K562 (cell line): ENCODE data around the gene RANGAP1. TPM values are rescaled to one million over a fixed set of nuclear protein-coding genes. Genes with fewer than 3 reads are reported as not detected.

Source experiments
- CCNT2 ChIP-seq: IDR thresholded peaks from 2 replicates; pipeline ENCODE4 v1.6.1; 2011; ENCODE audit warnings: borderline replicate concordance, low read depth, mild to moderate bottlenecking, moderate library complexity, mixed read lengths, low read length; ENCODE audit not compliant: insufficient read length; ENCODE audit errors: extremely low read depth
- CREB1 ChIP-seq, 2 experiments: sonication (generic) in 1 of 2; formaldehyde crosslinking in 1 of 2; IDR thresholded peaks; 2 replicates each; pipeline versions ENCODE4 v1.6.1 to v1.8.0; 2012 to 2022; ENCODE audit warnings: inconsistent platforms in 1 of 2, mild to moderate bottlenecking in 1 of 2, missing genetic modification reagents in 1 of 2, moderate library complexity in 1 of 2
- ELF1 ChIP-seq: fragments of 200-800 bp; sonication (Bioruptor generic); IDR thresholded peaks from 2 replicates; pipeline ENCODE4 v1.6.1; 2016; ENCODE audit warnings: missing genetic modification characterization, missing compliant biosample characterization
- ELF2 ChIP-seq: fragments of 250-450 bp; sonication (Bioruptor Pico); IDR thresholded peaks from 2 replicates; pipeline ENCODE4 v1.5.0; 2021; ENCODE audit warnings: mild to moderate bottlenecking
- FOXK2 ChIP-seq, 2 experiments: fragments of 450-650 bp; IDR thresholded peaks in 1 of 2; conservative IDR thresholded peaks in 1 of 2; 2 replicates each; pipeline ENCODE4 v1.6.1; 2016; ENCODE audit warnings: low read depth in 2 of 2, mild to moderate bottlenecking in 1 of 2
- NFIX ChIP-seq: fragments of 250-450 bp; sonication (Bioruptor Pico); IDR thresholded peaks from 2 replicates; pipeline ENCODE4 v1.4.0; 2020; ENCODE audit warnings: low read depth, mild to moderate bottlenecking, moderate library complexity
- RBM14 ChIP-seq: fragments of 200-400 bp; formaldehyde crosslinking; IDR thresholded peaks from 2 replicates; pipeline ENCODE4 v1.6.1; 2018; ENCODE audit warnings: low read depth, mild to moderate bottlenecking, low read length, moderate library complexity, borderline replicate concordance; ENCODE audit not compliant: insufficient read depth
- SRF ChIP-seq, 2 experiments: fragments of 250-450, 450-650 bp in 1 of 2; sonication (Bioruptor Pico) in 1 of 2; sonication (generic) in 1 of 2; formaldehyde crosslinking; IDR thresholded peaks; 2 replicates each; pipeline versions ENCODE4 v1.5.0 to v1.5.1; 2020 to 2022; ENCODE audit warnings: mild to moderate bottlenecking in 1 of 2, missing genetic modification reagents in 1 of 2
- TAF1 ChIP-seq: IDR thresholded peaks from 2 replicates; pipeline ENCODE4 v1.6.1; 2011; ENCODE audit warnings: mild to moderate bottlenecking, low read length, moderate library complexity; ENCODE audit not compliant: insufficient read depth, control insufficient read depth, severe bottlenecking; ENCODE audit errors: extremely low read depth
- ZNF12 ChIP-seq: sonication (generic); formaldehyde crosslinking; IDR thresholded peaks from 2 replicates; pipeline ENCODE4 v1.4.0; 2020; ENCODE audit warnings: mild to moderate bottlenecking, missing genetic modification reagents
- ZNF263 ChIP-seq: sonication (generic); formaldehyde crosslinking; IDR thresholded peaks from 2 replicates; pipeline ENCODE4 v1.8.0; 2022; ENCODE audit warnings: mild to moderate bottlenecking, missing genetic modification reagents, borderline replicate concordance
- polyA plus RNA-seq, 8 experiments: library from polyadenylated mRNA; depleted of rRNA in 4 of 8; stranded (reverse) in 5 of 8; unstranded in 3 of 8; fragments of >200 nt; fragmentation: Nextera tagmentation in 2 of 8; fragmentation: Illumina TruSeq in 1 of 8; extraction: Ambion mirVana in 2 of 8; extraction: Trizol in 1 of 8; gene quantifications; 2 replicates each; pipeline versions ENCODE4 v1.2.1 to v1.2.3, GENCODE V29; 2011 to 2014; ENCODE audit warnings: inconsistent platforms in 1 of 8, missing spikeins in 1 of 8
- total RNA-seq, 7 experiments: library from RNA; depleted of rRNA in 6 of 7; stranded (reverse); fragments of >200 nt in 6 of 7; fragmentation: Illumina TruSeq in 2 of 7; extraction: Trizol in 2 of 7; gene quantifications; 2 replicates each; pipeline versions ENCODE4 v1.2.1 to v1.2.3, GENCODE V29; 2011 to 2021; ENCODE audit warnings: low replicate concordance in 1 of 7
- TF ChIP-seq, protein P1 (sequence below): sonication (generic); formaldehyde crosslinking; IDR thresholded peaks from 2 replicates; pipeline ENCODE4 v1.8.1; 2023; ENCODE audit warnings: mild to moderate bottlenecking, missing genetic modification reagents
- TF ChIP-seq, protein P2 (sequence below), 2 experiments: fragments of 200-800 bp in 1 of 2; sonication (Bioruptor generic) in 1 of 2; sonication (generic) in 1 of 2; formaldehyde crosslinking in 1 of 2; IDR thresholded peaks in 1 of 2; conservative IDR thresholded peaks in 1 of 2; 2 replicates each; pipeline versions ENCODE4 v1.5.0 to v1.6.1; 2016 to 2020; ENCODE audit warnings: missing compliant biosample characterization in 1 of 2, missing genetic modification characterization in 1 of 2, missing genetic modification reagents in 1 of 2
- TF ChIP-seq, protein P3 (sequence below), 3 experiments: fragments of 200-800 bp in 1 of 3; fragments of 250-450 bp in 1 of 3; fragments of 450-650 bp in 1 of 3; sonication (Bioruptor Pico) in 1 of 3; sonication (Bioruptor generic) in 1 of 3; formaldehyde crosslinking in 1 of 3; IDR thresholded peaks; 2 replicates each; pipeline versions ENCODE4 v1.6.1 to v1.8.0; 2016 to 2022; ENCODE audit warnings: mild to moderate bottlenecking in 2 of 3, missing genetic modification characterization in 2 of 3, missing compliant biosample characterization in 1 of 3, moderate library complexity in 1 of 3
- TF ChIP-seq, protein P4 (sequence below): sonication (generic); formaldehyde crosslinking; IDR thresholded peaks from 2 replicates; pipeline ENCODE4 v1.9.0; 2022; ENCODE audit warnings: mild to moderate bottlenecking, missing genetic modification reagents

The RANGAP1 gene
- total and polyA plus RNA-seq, 9 of the 15 experiments (the other 6 are each of a cell fraction or from before 2014, with no cell fraction given), result 2.1 to 104 (median 50.6) TPM

DNA sequence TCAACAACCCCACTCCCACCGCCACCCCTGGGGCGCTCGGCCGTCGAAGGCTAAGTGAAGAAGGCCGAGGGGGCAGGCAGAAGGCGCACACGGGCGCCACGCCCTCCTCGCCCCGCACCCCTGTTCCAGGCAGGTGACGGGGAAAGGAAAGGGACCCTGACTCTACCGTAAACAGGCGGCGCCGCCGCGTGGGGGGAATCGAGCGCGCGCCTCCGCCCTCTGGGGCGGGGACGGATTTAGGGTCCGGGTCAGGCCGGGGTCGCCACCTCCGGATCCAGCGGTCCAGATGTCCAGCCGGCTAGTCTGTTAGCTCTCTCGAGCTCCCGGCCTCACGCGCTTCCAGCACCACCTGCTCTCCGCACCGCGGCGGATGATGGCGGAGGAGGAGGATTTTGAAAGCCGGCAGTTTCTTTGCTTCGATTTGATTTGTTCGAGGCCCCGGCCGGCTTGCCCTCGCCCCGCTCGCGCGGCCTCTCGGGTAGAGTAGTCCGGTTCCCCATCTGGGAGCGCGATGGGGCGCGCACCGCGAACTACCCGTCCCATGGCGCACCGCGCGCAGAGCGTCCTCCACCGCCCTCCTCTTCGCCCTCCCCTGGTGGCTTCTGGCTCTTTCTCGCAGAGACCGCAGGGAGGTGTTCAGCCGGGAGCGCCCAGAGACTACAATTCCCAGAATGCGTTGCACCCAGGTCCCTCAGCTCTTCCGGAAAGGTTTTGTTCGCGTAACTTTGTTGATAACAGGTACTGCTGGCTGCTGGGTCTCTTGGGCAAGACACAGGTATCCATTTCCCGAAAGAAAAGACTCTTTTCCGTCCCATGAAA is at the start of gene RANGAP1 (continued):
- TF ChIP-seq ELF1 (tag) (peak; percentile 93), RBM14 (no peak), ELF2 (CRISPR knock-in tag) (peak; percentile 78; the same call in 1 of the 2 replicates), FOXK2 (conservative IDR thresholded peaks at IDR 0.05 in 1 of 2, IDR thresholded peaks at IDR 0.05 in 1 of 2; ENCODE audit: low read depth in 2 of 2) (peak; percentile 24 to 77; a peak in 3 of 4 replicates), NFIX (CRISPR knock-in tag) (no peak), ZNF12 (CRISPR knock-in tag) (no peak), ZNF263 (CRISPR knock-in tag) (peak; percentile 86), SRF (CRISPR knock-in tag; IDR thresholded peaks at IDR 0.05) (peak in 1 of 2 experiments; percentile 33; a peak in 1 of 4 replicates), CREB1 (IDR thresholded peaks at IDR 0.05) (peak; percentile 79), CREB1 (CRISPR knock-in tag; IDR thresholded peaks at IDR 0.05) (peak; percentile 73; the same call in 1 of the 2 replicates), CCNT2 (peak; percentile 84), TAF1 (peak; percentile 42)
- TF ChIP-seq, protein P1, sequence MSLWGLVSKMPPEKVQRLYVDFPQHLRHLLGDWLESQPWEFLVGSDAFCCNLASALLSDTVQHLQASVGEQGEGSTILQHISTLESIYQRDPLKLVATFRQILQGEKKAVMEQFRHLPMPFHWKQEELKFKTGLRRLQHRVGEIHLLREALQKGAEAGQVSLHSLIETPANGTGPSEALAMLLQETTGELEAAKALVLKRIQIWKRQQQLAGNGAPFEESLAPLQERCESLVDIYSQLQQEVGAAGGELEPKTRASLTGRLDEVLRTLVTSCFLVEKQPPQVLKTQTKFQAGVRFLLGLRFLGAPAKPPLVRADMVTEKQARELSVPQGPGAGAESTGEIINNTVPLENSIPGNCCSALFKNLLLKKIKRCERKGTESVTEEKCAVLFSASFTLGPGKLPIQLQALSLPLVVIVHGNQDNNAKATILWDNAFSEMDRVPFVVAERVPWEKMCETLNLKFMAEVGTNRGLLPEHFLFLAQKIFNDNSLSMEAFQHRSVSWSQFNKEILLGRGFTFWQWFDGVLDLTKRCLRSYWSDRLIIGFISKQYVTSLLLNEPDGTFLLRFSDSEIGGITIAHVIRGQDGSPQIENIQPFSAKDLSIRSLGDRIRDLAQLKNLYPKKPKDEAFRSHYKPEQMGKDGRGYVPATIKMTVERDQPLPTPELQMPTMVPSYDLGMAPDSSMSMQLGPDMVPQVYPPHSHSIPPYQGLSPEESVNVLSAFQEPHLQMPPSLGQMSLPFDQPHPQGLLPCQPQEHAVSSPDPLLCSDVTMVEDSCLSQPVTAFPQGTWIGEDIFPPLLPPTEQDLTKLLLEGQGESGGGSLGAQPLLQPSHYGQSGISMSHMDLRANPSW (CRISPR knock-in tag), result no peak
- TF ChIP-seq, protein P2, sequence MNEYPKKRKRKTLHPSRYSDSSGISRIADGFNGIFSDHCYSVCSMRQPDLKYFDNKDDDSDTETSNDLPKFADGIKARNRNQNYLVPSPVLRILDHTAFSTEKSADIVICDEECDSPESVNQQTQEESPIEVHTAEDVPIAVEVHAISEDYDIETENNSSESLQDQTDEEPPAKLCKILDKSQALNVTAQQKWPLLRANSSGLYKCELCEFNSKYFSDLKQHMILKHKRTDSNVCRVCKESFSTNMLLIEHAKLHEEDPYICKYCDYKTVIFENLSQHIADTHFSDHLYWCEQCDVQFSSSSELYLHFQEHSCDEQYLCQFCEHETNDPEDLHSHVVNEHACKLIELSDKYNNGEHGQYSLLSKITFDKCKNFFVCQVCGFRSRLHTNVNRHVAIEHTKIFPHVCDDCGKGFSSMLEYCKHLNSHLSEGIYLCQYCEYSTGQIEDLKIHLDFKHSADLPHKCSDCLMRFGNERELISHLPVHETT (CRISPR knock-in tag; conservative IDR thresholded peaks at IDR 0.05 in 1 of 2, IDR thresholded peaks at IDR 0.05 in 1 of 2), result peak in 1 of 2 experiments; percentile 58; a peak in 1 of 4 replicates
- TF ChIP-seq, protein P3, sequence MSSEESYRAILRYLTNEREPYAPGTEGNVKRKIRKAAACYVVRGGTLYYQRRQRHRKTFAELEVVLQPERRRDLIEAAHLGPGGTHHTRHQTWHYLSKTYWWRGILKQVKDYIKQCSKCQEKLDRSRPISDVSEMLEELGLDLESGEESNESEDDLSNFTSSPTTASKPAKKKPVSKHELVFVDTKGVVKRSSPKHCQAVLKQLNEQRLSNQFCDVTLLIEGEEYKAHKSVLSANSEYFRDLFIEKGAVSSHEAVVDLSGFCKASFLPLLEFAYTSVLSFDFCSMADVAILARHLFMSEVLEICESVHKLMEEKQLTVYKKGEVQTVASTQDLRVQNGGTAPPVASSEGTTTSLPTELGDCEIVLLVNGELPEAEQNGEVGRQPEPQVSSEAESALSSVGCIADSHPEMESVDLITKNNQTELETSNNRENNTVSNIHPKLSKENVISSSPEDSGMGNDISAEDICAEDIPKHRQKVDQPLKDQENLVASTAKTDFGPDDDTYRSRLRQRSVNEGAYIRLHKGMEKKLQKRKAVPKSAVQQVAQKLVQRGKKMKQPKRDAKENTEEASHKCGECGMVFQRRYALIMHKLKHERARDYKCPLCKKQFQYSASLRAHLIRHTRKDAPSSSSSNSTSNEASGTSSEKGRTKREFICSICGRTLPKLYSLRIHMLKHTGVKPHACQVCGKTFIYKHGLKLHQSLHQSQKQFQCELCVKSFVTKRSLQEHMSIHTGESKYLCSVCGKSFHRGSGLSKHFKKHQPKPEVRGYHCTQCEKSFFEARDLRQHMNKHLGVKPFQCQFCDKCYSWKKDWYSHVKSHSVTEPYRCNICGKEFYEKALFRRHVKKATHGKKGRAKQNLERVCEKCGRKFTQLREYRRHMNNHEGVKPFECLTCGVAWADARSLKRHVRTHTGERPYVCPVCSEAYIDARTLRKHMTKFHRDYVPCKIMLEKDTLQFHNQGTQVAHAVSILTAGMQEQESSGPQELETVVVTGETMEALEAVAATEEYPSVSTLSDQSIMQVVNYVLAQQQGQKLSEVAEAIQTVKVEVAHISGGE (CRISPR knock-in tag; IDR thresholded peaks at IDR 0.05), result no peak
- TF ChIP-seq, protein P4, sequence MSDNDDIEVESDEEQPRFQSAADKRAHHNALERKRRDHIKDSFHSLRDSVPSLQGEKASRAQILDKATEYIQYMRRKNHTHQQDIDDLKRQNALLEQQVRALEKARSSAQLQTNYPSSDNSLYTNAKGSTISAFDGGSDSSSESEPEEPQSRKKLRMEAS (CRISPR knock-in tag), result peak; percentile 72
